A673 (cell line): ENCODE results near the gene SUV39H1.
"Not testable (repeated sequence)": the region's sequence is repeated elsewhere in the genome, so short reads cannot be mapped to it uniquely, and the experiment has no call there.

Source experiments
- CTCF ChIP-seq: fragments of 300-800, 200-600 bp; sonication (generic); conservative IDR thresholded peaks from 2 replicates; pipeline ENCODE4 v1.5.1; 2017; ENCODE audit warnings: low read depth, mild to moderate bottlenecking, antibody characterized with exemption, low read length, moderate library complexity, mixed read lengths
- EZH2 ChIP-seq: fragments of 200-600 bp; sonication (generic); IDR thresholded peaks from 2 replicates; pipeline ENCODE4 v1.6.1; 2017; ENCODE audit warnings: borderline replicate concordance, low read depth, mild to moderate bottlenecking, mixed read lengths, antibody characterized with exemption, low read length; ENCODE audit not compliant: poor library complexity, severe bottlenecking

- TF ChIP-seq CTCF, EZH2: not testable (repeated sequence)
These were observed 44.4 kb upstream of the SUV39H1 start for GRCh38 chrX:48652055-48652579.
